Ovary (tissue), 3 donors: Measurements from ENCODE around the gene CYP3A5.

Experiments used
- POLR2A ChIP-seq: fragments of 450-650 bp; IDR thresholded peaks from one replicate; pipeline ENCODE4 v1.6.1; 2017; ENCODE audit warnings: antibody characterized with exemption, mild to moderate bottlenecking, moderate library complexity
- TF ChIP-seq, protein P1 (sequence below), 3 donors: fragments of 450-650 bp in 2 of 3; fragments of 200-600 bp in 1 of 3; IDR thresholded peaks; one replicate each; pipeline versions ENCODE4 v1.5.1 to v1.8.0; 2016 to 2022; ENCODE audit warnings: antibody characterized with exemption in 3 of 3, mild to moderate bottlenecking in 1 of 3
- donor health status: DM: no; HTN: no; CAD: no.

GRCh38 chr7:99605527-99605926 is 74.3 kb downstream of the CYP3A5 start:
- TF ChIP-seq, protein P1, sequence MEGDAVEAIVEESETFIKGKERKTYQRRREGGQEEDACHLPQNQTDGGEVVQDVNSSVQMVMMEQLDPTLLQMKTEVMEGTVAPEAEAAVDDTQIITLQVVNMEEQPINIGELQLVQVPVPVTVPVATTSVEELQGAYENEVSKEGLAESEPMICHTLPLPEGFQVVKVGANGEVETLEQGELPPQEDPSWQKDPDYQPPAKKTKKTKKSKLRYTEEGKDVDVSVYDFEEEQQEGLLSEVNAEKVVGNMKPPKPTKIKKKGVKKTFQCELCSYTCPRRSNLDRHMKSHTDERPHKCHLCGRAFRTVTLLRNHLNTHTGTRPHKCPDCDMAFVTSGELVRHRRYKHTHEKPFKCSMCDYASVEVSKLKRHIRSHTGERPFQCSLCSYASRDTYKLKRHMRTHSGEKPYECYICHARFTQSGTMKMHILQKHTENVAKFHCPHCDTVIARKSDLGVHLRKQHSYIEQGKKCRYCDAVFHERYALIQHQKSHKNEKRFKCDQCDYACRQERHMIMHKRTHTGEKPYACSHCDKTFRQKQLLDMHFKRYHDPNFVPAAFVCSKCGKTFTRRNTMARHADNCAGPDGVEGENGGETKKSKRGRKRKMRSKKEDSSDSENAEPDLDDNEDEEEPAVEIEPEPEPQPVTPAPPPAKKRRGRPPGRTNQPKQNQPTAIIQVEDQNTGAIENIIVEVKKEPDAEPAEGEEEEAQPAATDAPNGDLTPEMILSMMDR (IDR thresholded peaks at IDR 0.05): no peak
- TF ChIP-seq POLR2A: no peak
